Lung (tissue), 12 donors: ENCODE data around the gene GPD1L. TPM values are rescaled to one million over a fixed set of nuclear protein-coding genes. Genes with fewer than 3 reads are reported as not detected.
"Not testable (repeated sequence)": the region's sequence is repeated elsewhere in the genome, so short reads cannot be mapped to it uniquely, and the experiment has no call there.

Source experiments
- ATAC-seq: fragments of 200-7000 bp; cut with Tn5 transposase; one replicate; pipeline ENCODE4 v1.9.1; 2020; ENCODE audit warnings: moderate number of reproducible peaks; ENCODE audit not compliant: insufficient read depth, low FRiP score
- DNase-seq, 3 donors: peaks; one replicate each; pipeline ENCODE4 v3.0.0-alpha.2; 2013 to 2017
- H3K27ac ChIP-seq, 2 donors: one replicate each; pipeline ENCODE4 v1.5.1; 2013; ENCODE audit warnings: mild to moderate bottlenecking in 2 of 2, moderate library complexity in 2 of 2, control low read depth in 1 of 2, inconsistent platforms in 1 of 2, low read depth in 1 of 2, low read length in 1 of 2
- H3K27me3 ChIP-seq, 3 donors: one replicate each; pipeline ENCODE4 v1.5.1; 2013; ENCODE audit warnings: low read length in 2 of 3; ENCODE audit not compliant: control insufficient read depth in 3 of 3, insufficient read depth in 3 of 3
- H3K36me3 ChIP-seq, 4 donors: one replicate each; pipeline ENCODE4 v1.5.1; 2013; ENCODE audit warnings: low read length in 4 of 4, mild to moderate bottlenecking in 1 of 4, moderate library complexity in 1 of 4; ENCODE audit not compliant: control insufficient read depth in 4 of 4, insufficient read depth in 4 of 4
- H3K4me1 ChIP-seq, 5 donors: one replicate each; pipeline ENCODE4 v1.5.1; 2013; ENCODE audit warnings: low read length in 5 of 5, mild to moderate bottlenecking in 2 of 5, moderate library complexity in 1 of 5; ENCODE audit not compliant: control insufficient read depth in 5 of 5, insufficient read depth in 5 of 5
- H3K4me3 ChIP-seq: one replicate; pipeline ENCODE4 v1.5.1; 2013; ENCODE audit warnings: mild to moderate bottlenecking, control low read depth, moderate library complexity
- H3K9ac ChIP-seq, 2 donors: one replicate each; pipeline ENCODE4 v1.5.1; 2013; ENCODE audit warnings: low read length in 2 of 2, control low read depth in 1 of 2; ENCODE audit not compliant: insufficient read depth in 1 of 2
- H3K9me3 ChIP-seq, 4 donors: one replicate each; pipeline ENCODE4 v1.5.1; 2013; ENCODE audit warnings: low read length in 3 of 4, mild to moderate bottlenecking in 1 of 4, moderate library complexity in 1 of 4; ENCODE audit not compliant: control insufficient read depth in 4 of 4, insufficient read depth in 3 of 4
- WGBS, 2 donors: extraction: QIAGEN DNeasy Blood & Tissue Kit; methylation state at CpG; one replicate each; pipeline ENCODE4 v1.1.7; 2013; 5-methylcytosine and 5-hydroxymethylcytosine counted together
- polyA plus RNA-seq, 2 donors: library from polyadenylated mRNA; stranded (reverse); fragments of 200-250 nt; gene quantifications; one replicate each; pipeline ENCODE4 v1.2.1, GENCODE V29; 2013
- total RNA-seq, 2 donors: library from RNA; depleted of rRNA in 1 of 2; stranded (reverse); fragments of >200 nt in 1 of 2; gene quantifications; one replicate each; pipeline ENCODE4 v1.2.1, GENCODE V29; 2014 to 2021
- TF ChIP-seq, protein P1 (sequence below): IDR thresholded peaks from 2 replicates; pipeline ENCODE4 v1.5.1; 2012; ENCODE audit warnings: mild to moderate bottlenecking; ENCODE audit errors: control extremely low read depth, extremely low read depth
- donor health status: control.
- donor health status: control.
- donor health status: Bipolar disorder and iron deficiency.
- donor health status: healthy.
- donor health status: DM: yes; HTN: yes; CAD: no.

Gene GPD1L
- total and polyA plus RNA-seq, 4 donors, result 20.5 to 58.8 (median 37.1) TPM

DNA sequence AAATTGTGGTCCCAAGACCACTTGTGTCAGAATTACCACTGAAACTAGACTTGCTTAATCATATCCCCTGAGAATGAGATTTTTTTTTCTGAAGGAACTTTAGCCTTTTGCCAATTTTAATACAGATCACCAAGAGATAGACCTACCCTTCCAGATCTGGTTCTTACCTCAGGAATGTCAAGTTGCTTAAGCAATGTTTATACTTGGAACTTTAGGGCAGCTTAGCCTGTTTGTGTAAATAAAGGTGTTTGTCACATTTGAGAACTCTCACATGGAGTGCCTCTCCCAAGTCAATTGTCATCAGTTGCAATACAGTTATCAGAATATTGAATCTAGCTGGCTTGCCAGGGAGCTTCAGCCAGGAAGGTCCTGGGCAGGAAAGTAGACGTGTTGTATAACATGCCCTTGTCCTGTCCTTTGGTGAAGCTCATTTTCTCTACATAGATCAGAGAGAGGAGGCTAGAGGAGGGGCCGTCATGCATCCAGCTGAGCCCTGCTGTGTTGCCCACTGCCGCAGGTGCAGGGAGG, 3.9 kb downstream of the GPD1L start:
- Histone ChIP-seq H3K4me1 (peaks cover 11 to 31% (median 20%) of the 10 kb centered on the region in 5 donors), H3K9me3 (no peaks in the 10 kb centered on the region), H3K9ac (no peak overlapping the region), H3K27ac (peak overlapping the region; percentile 84 to 93), H3K27me3 (no peaks in the 10 kb centered on the region), H3K36me3 (no peaks in the 10 kb centered on the region), H3K4me3 (no peak overlapping the region)
- WGBS, 2 donors, result 58 to 83% methylated on average over 3 of the region's 3 CpGs
- TF ChIP-seq, protein P1, sequence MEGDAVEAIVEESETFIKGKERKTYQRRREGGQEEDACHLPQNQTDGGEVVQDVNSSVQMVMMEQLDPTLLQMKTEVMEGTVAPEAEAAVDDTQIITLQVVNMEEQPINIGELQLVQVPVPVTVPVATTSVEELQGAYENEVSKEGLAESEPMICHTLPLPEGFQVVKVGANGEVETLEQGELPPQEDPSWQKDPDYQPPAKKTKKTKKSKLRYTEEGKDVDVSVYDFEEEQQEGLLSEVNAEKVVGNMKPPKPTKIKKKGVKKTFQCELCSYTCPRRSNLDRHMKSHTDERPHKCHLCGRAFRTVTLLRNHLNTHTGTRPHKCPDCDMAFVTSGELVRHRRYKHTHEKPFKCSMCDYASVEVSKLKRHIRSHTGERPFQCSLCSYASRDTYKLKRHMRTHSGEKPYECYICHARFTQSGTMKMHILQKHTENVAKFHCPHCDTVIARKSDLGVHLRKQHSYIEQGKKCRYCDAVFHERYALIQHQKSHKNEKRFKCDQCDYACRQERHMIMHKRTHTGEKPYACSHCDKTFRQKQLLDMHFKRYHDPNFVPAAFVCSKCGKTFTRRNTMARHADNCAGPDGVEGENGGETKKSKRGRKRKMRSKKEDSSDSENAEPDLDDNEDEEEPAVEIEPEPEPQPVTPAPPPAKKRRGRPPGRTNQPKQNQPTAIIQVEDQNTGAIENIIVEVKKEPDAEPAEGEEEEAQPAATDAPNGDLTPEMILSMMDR, result no peak
- DNase-seq (no peak), ATAC-seq (no peak)

DNA sequence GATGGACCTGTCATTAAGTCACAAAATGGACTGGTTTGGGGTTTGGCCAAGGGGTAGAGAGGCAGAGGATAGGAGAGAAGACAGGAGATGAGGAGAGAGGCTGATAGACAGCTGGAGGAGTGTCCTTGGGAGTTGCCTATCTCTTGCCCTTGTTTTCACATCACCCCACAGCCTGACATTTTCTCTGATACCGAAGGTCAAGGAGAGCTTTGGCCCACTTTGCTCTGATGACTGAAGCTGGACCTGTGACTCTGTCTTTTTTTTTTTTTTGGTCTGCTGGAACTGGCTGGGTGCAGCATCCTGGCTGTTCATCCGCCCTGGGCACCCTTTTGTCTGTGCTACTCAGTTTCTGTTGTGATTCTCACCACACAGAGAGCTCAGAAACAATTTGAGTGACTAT, 5.1 kb downstream of the GPD1L start:
- no peak for ATAC-seq
- 93 to 95% methylated on average over 2 of the region's 2 CpGs for WGBS, 2 donors
- no peak for DNase-seq
- Histone ChIP-seq H3K4me1 (peaks cover 11 to 31% (median 18%) of the 10 kb centered on the region in 5 donors), H3K9me3 (no peaks in the 10 kb centered on the region), H3K27ac (peak overlapping the region in 1 of 2 donors; percentile 52), H3K27me3 (no peaks in the 10 kb centered on the region), H3K4me3 (no peak overlapping the region), H3K36me3 (no peaks in the 10 kb centered on the region), H3K9ac (no peak overlapping the region)
- TF ChIP-seq, protein P1, result no peak

DNA sequence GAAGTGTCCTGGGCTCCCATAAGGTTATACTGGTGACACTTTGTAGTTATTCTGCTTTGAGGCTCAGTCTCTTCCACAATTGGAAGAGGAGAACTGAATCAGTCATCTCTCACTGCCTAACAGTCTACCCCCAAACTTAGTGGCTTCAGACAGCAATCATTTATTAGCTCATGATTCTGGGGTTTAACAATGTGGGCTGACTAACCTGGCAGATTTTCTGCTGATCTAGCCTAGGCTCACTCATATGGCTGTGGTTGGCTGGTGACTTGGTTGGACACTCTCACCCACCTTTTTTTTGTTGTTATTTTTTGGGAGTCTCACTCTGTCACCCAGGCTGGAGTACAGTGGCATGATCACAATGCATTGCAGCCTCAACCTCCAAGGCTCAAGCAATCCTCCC, 7.1 kb downstream of the GPD1L start:
- Histone ChIP-seq H3K27me3 (no peaks in the 10 kb centered on the region), H3K9me3 (no peaks in the 10 kb centered on the region), H3K27ac (no peak overlapping the region), H3K9ac (no peak overlapping the region), H3K4me3 (no peak overlapping the region), H3K36me3 (no peaks in the 10 kb centered on the region), H3K4me1 (peaks cover 11 to 26% (median 14%) of the 10 kb centered on the region in 5 donors)
- DNase-seq, result no peak
- no peak for ATAC-seq
- TF ChIP-seq, protein P1, result no peak

DNA sequence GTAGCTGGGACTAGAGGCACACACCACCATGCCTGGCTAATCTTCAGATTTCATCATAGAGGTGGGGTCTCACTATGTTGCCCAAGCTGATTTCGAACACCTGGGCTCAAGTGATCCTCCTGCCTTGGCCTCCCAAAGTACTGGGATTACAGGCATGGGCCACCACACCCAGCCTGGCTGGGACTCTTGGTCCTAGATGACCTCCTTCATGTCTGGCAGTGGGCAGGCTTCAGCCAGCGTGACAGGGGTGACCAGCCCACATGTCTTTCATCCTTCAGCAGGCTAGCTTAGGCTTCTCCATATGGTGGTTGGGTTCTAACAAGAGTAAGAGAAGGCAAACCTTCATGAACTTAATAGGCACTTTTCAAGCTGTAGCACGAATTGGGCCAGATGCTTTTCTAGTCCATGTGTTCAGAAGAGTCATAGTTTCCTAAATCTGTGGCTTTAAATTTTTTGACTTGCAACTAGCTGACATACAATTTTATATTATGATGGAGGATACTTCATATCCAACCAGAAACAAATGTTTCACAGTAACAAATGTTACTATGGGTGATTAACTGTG, 7.6 kb downstream of the GPD1L start:
- TF ChIP-seq, protein P1, result no peak
- ATAC-seq (no peak), DNase-seq (no peak)
- WGBS, 2 donors, result 83 to 93% methylated on average over 3 of the region's 3 CpGs
- Histone ChIP-seq H3K9ac (no peak overlapping the region), H3K4me1 (peaks cover 11 to 25% (median 11%) of the 10 kb centered on the region in 5 donors), H3K27me3 (no peaks in the 10 kb centered on the region), H3K4me3 (no peak overlapping the region), H3K36me3 (no peaks in the 10 kb centered on the region), H3K9me3 (no peaks in the 10 kb centered on the region), H3K27ac (no peak overlapping the region)

DNA sequence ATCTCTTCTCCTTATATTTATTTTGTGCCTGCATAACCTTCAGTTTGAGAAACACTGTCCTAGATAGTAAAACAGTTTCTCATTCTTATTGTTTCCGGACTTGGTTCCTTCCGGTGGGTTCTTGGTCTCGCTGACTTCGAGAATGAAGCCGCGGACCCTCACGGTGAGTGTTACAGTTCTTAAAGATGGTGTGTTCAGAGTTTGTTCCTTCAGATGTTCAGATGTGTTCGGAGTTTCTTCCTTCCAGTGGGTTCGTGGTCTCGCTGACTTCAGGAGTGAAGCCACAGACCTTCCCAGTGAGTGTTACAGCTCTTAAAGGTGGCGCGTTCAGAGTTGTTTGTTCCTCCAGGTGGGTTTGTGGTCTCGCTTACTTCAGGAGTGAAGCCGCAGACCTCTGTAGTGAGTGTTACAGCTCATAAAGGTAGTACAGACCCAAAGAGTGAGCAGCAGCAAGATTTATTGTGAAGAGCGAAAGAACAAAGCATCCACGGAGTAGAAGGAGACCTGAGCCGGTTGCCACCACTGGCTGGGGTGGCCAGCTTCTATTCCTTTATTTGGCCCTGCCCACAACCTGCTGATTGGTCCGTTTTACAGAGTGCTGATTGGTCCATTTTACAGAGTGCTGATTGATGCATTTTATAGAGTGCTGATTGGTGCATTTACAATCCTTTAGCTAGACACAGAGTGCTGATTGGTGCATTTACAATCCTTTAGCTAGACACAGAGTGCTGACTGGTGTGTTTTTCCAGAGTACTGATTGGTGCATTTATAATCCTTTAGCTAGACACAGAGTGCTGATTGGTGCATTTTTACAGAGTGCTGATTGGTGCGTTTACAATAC, 8.3 kb downstream of the GPD1L start:
- not testable (repeated sequence) for H3K27me3 ChIP-seq, H3K36me3 ChIP-seq, H3K4me3 ChIP-seq, DNase-seq, H3K27ac ChIP-seq, H3K9ac ChIP-seq, ATAC-seq, H3K9me3 ChIP-seq
- peaks cover 8 to 21% (median 13%) of the 10 kb centered on the region in 5 donors for H3K4me1 ChIP-seq
- WGBS, 2 donors, result 79 to 86% methylated on average over 19 of the region's 19 CpGs
